HG03095 (cell line): ENCODE data around the gene SARM1.
"Not testable (repeated sequence)": the region's sequence is repeated elsewhere in the genome, so short reads cannot be mapped to it uniquely, and the experiment has no call there.

Source experiments
- ATAC-seq: cut with Tn5 transposase; IDR thresholded peaks from one replicate; pipeline ENCODE4 v1.9.1; 2021; ENCODE audit warnings: moderate library complexity; ENCODE audit not compliant: unreplicated experiment

The SARM1 gene

GRCh38 chr17:28413804-28414203 is 42.3 kb downstream of the SARM1 start:
- ATAC-seq = no peak

GRCh38 chr17:28415886-28416285 is 44.4 kb downstream of the SARM1 start:
- ATAC-seq = no peak

DNA sequence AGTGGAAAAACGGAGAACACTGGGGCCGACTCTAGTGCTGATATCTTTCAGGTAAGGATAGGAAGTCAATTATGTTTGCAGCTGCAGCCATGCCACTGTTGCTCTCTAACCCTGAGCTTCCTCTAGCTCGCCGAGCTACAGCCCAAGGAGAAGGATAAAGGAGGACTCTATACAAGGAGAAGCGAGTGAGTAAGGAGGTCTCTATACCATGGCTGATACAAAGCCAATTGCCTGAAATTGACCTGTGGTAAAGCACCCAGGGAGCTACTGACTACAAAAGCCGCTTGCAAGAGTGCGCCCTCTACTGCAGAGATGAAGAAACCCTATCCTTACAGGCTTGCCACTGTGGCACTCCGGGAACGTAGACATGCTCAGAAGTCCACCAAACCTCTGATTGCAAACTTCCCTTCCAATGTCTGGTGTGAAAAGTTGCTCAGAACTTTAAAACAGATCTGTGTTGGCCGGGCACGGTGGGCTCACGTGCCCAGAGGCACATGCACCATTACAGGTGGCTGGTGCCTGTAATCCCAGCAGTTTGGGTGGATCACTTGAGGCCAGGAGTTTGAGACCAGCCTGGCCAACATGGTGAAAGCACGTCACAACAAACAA is 45.3 kb downstream of the SARM1 start:
- no peak for ATAC-seq

DNA sequence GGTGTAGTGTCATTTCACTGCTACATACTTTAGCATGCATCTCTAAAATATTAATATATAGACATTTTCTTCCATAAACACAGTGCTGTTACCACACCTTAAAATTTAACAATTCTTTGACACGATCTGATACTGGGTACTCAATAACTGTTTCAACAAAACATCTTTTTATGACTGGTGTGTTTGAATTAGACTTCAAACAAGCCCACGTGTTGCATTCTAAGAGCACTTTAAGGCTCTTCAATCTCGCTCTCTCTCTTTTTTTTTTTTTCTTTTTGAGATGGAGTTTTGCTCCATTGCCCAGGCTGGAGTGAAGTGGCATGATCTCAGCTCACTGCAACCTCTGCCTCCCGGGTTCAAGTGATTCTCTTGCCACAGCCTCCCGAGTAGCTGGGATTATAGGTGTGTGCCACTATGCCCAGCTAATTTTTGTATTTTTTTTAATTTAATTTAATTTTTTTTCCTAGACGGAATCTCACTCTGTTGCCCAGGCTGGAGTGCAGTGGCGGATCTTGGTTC is 50.4 kb downstream of the SARM1 start:
- ATAC-seq = no peak

GRCh38 chr17:28425206-28425605 is 53.7 kb downstream of the SARM1 start:
- no peak for ATAC-seq

DNA sequence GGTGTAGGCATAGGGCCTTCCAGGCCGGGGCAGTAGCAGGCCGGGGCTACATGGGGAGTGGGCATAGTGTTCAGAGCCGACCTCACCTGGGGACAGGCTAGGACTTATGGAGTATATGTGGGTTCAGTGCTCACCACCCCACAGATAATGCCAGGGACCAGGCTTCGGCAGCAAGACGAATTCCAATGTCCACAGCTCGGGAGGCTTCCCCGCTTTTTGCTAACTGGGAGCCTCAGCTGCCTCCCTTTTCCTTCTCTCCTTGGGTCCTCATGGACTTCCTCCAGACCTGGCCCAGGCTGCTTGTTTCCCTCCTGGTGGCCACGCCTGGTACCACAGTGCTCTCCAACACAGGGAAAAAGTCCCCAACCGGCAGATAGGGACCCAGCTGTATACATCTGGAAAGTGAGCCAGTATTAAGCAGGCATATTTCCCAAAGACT is 54.6 kb downstream of the SARM1 start:
- no peak for ATAC-seq

- no peak for ATAC-seq
Observed at GRCh38 chr17:28427371-28427770, 55.9 kb downstream of the SARM1 start.

DNA sequence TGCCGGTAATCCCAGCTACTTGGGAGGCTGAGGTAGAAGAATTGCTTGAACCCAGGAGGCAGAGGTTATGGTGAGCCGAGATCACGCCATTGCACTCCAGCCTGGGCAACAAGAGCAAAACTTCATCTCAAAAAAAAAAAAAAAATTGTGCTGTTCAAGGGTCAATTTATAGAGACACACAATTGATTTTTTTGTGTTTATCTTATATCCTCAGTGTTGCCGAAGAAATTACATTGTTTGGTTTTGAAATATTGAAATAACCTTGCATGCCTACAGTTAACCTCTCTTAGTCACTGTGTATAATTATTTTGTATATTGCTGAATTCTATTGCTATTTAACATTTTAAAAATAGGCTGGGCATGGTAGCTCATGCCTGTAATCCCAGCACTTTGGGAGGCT is 56.5 kb downstream of the SARM1 start:
- ATAC-seq = not testable (repeated sequence)

GRCh38 chr17:28433721-28434120 is 62.2 kb downstream of the SARM1 start:
- no peak for ATAC-seq

- not testable (repeated sequence) for ATAC-seq
Observed at GRCh38 chr17:28434326-28434725, 62.8 kb downstream of the SARM1 start.

- ATAC-seq = no peak
Observed at GRCh38 chr17:28443901-28444638, 72.6 kb downstream of the SARM1 start.

- ATAC-seq = no peak
Observed at GRCh38 chr17:28446716-28447395, 75.4 kb downstream of the SARM1 start.

GRCh38 chr17:28447396-28447760 is 75.9 kb downstream of the SARM1 start:
- no peak for ATAC-seq

DNA sequence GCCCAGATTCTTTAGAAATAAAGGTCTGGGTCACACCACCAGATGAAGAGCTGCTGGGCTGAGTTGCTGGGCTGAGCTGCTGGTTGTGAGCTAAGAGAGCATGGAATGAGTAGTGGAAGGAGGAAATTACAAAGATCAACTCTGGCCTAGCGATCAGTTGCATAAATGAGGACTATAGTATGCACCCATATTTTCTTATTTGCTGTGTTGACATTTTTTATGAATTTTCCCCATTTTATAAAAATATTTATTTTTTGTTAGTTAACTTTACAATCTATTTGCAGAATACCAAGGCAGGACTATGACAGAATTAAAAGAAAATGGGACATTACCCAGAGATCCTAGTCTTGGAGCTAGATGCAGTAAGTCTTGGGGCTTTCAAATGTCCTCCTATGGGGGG is 78.4 kb downstream of the SARM1 start:
- no peak for ATAC-seq
